K562 (cell line): ENCODE data around the gene HK1. TPM values are rescaled to one million over a fixed set of nuclear protein-coding genes. Genes with fewer than 3 reads are reported as not detected.

ENCODE experiments used
- CEBPZ ChIP-seq: fragments of 150-350 bp; IDR thresholded peaks from 2 replicates; pipeline ENCODE4 v1.6.1; 2014; ENCODE audit warnings: low read depth, mild to moderate bottlenecking, low read length, borderline replicate concordance
- CTCFL ChIP-seq: IDR thresholded peaks from 2 replicates; pipeline ENCODE4 v1.6.1; 2011; ENCODE audit warnings: borderline replicate concordance, low read depth, mild to moderate bottlenecking, moderate library complexity, low read length; ENCODE audit not compliant: insufficient read depth, poor library complexity, severe bottlenecking
- E2F5 ChIP-seq: sonication (generic); formaldehyde crosslinking; IDR thresholded peaks from 2 replicates; pipeline ENCODE4 v1.8.0; 2022; ENCODE audit warnings: mild to moderate bottlenecking, missing genetic modification reagents
- ETV6 ChIP-seq, 3 experiments: fragments of 150-350 bp in 1 of 3; sonication (generic) in 1 of 3; formaldehyde crosslinking in 1 of 3; IDR thresholded peaks; 2 replicates each; pipeline versions ENCODE4 v1.6.1 to v1.8.0; 2014 to 2022; ENCODE audit warnings: borderline replicate concordance in 2 of 3, low read depth in 2 of 3, antibody characterized with exemption in 1 of 3, low read length in 1 of 3, mild to moderate bottlenecking in 1 of 3, missing genetic modification reagents in 1 of 3
- HNRNPUL1 ChIP-seq: fragments of 200-400 bp; formaldehyde crosslinking; IDR thresholded peaks from 2 replicates; pipeline ENCODE4 v1.6.1; 2017; ENCODE audit warnings: low read length
- IRF9 ChIP-seq: fragments of 450-650 bp; IDR thresholded peaks from 2 replicates; pipeline ENCODE4 v1.6.1; 2016; ENCODE audit warnings: missing biosample characterization, missing genetic modification characterization
- TAF7 ChIP-seq: fragments of 450-650 bp; IDR thresholded peaks from 2 replicates; pipeline ENCODE4 v1.6.1; 2016; ENCODE audit warnings: missing genetic modification characterization, missing compliant biosample characterization
- TRIM28 ChIP-seq: fragments of 450-650 bp; IDR thresholded peaks from 2 replicates; pipeline ENCODE4 v1.6.1; 2017
- polyA plus RNA-seq, 8 experiments: library from polyadenylated mRNA; depleted of rRNA in 4 of 8; stranded (reverse) in 5 of 8; unstranded in 3 of 8; fragments of >200 nt; fragmentation: Nextera tagmentation in 2 of 8; fragmentation: Illumina TruSeq in 1 of 8; extraction: Ambion mirVana in 2 of 8; extraction: Trizol in 1 of 8; gene quantifications; 2 replicates each; pipeline versions ENCODE4 v1.2.1 to v1.2.3, GENCODE V29; 2011 to 2014; ENCODE audit warnings: inconsistent platforms in 1 of 8, missing spikeins in 1 of 8
- total RNA-seq, 7 experiments: library from RNA; depleted of rRNA in 6 of 7; stranded (reverse); fragments of >200 nt in 6 of 7; fragmentation: Illumina TruSeq in 2 of 7; extraction: Trizol in 2 of 7; gene quantifications; 2 replicates each; pipeline versions ENCODE4 v1.2.1 to v1.2.3, GENCODE V29; 2011 to 2021; ENCODE audit warnings: low replicate concordance in 1 of 7

HK1 gene
- total and polyA plus RNA-seq, 9 of the 15 experiments (the other 6 are each of a cell fraction or from before 2014, with no cell fraction given): 29.2 to 444 (median 193) TPM

GRCh38 chr10:69287181-69287580 lies 8.9 kb downstream of the HK1 start (continued):
- no peak for TF ChIP-seq CTCFL
- TF ChIP-seq TAF7 (tag): no peak
- no peak for TF ChIP-seq CEBPZ
- no peak for TF ChIP-seq TRIM28
- no peak for TF ChIP-seq ETV6 (IDR thresholded peaks at IDR 0.05; ENCODE audit: borderline replicate concordance in 1 of 2, low read depth in 2 of 2, low read length in 1 of 2)
- TF ChIP-seq ETV6 (CRISPR knock-in tag; IDR thresholded peaks at IDR 0.05; ENCODE audit: borderline replicate concordance): no peak
- no peak for TF ChIP-seq IRF9
- TF ChIP-seq HNRNPUL1: no peak
- TF ChIP-seq E2F5 (CRISPR knock-in tag): no peak
